ENCODE data around the gene KAZN.

Gene KAZN

DNA sequence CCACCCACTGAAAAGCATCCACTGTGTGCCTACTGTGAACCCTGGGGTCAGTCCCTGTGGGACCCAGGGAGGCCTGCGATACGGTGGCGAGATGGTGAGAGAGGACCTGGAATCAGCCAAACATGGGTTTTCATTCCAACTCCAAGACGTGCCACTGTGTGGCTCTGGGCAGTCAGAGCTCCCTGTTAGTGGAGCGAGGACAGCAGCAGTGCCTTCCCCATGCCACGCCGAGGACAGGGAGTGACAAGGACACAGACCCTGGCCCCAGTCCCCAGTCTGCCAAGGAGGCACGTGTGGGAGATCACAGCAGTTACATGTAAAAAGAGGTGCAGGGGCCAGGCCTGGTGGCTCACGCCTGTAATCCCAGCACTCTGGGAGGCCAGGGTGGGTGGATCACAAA, 504.2 kb downstream of the KAZN start:
- DNase-seq = no peak

DNA sequence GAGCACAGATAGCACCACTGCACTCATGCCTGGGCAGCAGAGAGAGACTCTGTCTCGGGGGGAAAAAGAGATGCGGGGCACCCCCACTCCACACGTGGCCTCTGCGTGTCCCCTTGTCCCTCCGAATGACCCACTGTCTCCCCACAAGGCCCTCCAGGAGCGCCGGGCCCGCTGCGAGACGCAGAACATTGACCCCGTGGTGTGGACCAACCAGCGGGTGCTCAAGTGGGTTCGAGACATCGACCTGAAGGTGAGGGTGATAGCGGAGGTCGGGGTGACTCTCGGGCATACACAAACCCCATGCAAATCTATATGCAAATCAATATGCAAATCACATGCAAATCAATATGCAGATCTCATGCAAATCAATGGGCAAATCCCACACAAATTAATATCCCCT, 504.7 kb downstream of the KAZN start:
- DNase-seq = no peak

DNA sequence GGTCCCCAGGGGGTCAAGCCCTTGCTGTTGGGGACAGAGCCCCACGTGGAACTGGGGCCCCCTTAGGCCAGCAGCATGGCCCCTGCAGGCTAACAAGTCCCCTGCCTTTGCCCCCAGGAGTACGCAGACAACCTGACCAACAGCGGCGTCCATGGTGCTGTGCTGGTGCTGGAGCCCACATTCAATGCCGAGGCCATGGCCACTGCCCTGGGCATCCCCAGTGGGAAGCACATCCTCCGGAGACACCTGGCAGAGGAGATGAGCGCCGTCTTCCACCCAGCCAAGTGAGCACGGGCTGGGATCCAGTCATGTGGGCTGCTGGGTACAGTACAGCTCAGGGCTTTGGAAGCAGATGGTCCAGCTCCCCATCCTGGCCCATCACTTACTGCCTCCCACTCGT, 505.4 kb downstream of the KAZN start:
- DNase-seq = no peak

DNA sequence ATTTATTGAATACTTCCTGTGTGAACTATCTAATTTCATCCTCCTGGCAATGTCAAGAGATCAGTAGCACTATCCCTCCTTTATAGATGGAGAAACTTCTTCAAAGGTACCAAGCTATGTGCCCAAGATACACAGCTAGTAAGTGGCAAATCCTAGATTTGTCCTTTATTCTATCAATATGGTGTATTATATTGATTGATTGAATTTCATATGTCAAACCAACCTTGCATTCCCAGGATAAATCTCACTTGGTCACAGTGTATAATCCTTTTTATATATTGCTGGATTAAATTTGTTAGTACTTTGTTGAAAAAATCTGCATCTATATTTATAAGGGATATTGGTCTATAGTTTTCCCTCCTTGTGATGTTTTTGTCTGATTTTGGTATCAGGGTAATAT, 506.3 kb downstream of the KAZN start:
- no peak for DNase-seq

DNA sequence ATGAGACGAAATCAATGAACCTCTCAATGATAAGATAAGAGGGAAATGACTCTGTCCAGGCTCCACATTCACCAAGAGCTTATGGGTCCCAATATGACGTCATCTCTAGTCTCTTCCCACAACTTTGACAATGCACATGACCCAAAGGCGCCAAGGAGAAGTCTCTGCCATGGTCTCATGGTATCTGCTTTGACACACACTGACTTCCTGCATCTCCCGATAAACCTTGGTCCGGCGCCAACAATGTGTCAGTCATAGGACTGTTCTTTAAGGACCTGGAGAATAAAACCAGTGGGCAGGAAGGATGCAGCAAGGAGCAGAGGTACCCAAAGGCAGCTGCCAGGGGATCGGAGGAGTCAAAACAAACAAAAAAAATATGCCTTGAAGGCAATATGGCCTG, 508.1 kb downstream of the KAZN start:
- no peak for DNase-seq

DNA sequence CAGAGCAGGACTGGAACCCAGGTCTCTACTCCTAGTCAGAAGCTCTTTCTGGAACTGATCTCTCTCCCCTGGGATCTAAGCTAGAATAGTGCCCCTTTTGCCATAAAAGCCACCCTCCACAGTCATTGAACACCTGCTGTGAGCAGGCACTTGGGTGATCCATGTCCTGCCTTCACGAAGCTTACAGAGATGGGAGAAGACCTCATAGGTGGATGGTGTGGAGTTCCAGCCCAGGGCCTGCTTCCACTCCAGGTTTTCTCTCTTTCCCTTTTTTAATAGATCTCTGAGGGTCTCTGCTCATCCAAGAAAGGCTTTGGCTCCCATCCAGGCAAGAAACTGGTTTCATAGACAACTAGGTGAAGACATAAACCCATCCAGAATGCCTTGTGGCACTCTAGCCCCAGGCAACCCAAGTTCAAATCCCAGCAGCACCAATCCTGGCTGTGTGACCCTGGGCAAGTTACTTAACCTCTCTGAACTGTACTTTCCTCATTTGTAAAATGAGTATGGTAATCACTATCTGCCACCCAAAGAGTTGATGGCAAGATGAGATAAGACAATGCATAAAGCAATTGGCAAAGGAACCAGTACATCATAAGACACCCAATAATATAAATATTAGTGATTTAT, 508.7 kb downstream of the KAZN start:
- no peak for DNase-seq

DNA sequence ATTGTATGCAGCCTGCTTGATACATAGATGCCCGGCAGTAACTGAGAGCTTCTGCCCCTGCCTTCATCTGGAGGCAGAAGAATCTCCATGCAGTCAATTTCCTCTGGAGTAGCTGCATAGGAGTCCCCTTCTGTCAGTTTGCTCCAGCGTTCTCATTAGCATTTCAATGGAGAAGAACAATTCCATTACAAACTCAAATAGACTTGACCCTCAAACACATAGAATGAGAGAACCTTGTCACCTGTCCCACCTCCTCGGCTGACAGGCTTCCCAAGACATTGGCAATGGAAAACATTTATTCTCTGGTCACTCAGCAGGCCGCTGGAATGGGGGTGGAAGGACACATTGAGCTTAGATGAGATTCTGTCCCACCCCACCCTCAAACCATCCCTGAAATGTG, 509.4 kb downstream of the KAZN start:
- no peak for DNase-seq

DNA sequence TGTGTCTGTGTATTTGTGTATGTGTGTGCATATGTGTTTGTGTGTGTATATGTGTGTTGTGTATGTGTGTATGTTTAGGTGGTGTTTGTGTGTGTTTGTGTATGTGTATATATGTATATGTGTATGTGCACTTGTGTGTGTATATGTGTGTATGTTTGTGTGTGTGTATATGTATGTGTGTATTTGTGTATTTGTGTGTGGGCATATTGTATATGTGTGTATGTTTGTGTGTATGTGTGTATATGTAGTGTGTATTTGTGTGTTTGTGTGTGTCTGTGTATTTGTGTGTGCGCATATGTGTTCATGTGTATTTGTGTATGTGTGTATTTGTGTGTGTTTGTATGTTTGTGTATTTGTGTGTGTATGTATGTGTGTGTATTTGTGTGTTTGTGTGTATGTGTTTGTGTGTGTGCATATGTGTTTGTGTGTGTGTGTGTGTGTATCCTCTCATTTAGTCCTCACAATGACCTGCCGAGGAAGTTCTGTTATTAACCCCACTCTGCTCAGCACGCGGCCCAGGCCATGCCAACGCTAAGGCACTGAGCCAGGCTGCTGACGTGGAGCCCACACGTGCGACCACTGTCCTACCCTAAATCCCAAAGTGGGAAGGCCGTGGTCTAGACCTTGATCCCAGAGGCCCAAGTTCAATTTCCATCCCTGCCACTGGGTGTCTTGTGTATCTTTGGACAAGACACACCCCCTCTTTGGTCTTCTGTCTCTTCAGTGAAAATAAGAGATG, 511.8 kb downstream of the KAZN start:
- DNase-seq = no peak

DNA sequence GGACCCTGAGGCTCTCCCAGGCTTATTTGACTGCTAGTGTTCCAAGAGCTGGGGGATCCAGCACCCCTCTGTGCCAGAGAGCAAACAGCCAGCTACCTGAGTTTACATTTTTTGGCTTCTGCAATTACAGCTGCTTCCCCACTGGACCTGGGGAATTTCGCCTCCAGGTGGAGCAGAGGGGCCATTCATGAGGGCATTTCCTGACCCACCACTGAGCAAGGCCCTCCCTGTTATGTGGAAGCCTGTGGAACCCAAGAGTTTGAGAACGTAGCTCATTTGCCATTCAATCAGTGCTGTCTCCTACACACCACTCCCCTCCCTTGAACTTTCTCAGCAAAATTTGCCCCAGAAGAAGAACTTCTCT, 512.4 kb downstream of the KAZN start:
- no peak for DNase-seq

DNA sequence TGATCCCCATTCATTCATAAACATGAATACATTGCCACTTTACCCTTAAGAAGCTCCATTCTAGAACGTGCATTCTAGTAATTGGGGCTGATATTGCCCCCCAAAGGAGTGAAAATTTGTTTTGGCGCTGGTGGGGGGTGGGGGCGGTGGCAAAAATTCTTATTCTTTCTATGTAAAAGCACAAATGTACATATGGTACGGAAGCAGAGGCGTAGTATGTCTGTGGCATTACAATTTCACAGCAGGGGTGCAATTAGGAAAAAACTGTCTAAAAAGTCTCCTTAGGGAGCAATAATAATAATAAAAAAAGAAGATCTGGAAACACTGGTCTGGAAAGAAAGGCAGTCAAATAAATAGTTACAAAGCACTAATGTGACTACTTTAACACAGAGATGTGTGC, 514.7 kb downstream of the KAZN start:
- DNase-seq = no peak

DNA sequence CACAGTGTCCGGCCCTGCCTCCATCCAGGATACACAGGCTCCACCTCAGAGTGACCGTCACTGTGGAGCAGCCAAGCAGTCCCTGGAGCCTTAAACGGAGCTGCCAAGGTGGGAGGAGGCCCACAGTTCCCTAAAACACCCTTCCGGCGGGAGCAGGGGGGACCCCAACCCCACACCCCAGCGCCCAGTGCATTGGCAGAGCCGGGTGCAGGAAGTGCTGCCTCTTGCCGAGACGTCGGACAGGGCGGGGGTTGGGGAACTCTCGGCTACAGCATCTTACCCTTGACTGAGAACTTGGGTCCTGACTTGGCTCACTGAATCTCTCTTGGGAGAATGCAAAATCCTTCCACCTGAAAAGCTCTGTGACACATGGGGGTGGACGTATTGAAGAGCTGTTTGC, 516.4 kb downstream of the KAZN start:
- DNase-seq = no peak

DNA sequence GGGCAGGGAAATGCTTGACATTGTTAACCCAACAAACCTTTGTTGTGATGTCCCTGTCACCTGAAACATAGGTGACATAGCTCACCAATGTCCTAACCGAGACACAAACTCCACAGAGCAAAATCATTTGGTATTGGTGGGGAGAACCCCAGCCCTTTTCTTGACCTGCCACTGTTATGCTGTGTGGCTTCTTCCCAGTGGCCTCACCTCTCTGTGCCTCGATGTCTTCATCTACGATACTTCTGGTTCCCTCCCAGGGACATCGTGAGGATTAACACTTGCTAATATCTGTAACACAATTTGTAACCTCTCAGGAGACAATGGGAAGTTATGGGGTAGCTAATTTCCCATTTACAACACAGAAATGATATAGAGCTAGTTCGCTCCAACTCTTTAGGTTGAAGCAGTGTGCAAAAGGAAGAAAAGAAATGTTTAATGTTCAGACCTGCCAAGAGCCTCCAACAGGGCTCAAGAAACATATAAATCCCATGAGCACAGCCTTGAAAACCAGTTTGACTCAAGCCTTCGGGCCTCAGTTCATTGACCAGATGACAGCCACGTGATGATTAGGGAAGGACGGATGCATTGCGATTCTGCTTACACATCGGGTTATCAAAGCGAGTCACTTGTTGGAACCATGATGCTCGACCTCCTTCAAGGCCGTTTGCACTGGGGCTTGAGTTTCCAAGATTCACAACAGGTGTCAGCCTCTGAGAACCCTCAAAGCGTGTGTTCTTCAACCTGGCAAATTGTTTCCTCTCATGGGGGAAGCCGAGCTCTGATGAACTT, 517.3 kb downstream of the KAZN start:
- no peak for DNase-seq

DNA sequence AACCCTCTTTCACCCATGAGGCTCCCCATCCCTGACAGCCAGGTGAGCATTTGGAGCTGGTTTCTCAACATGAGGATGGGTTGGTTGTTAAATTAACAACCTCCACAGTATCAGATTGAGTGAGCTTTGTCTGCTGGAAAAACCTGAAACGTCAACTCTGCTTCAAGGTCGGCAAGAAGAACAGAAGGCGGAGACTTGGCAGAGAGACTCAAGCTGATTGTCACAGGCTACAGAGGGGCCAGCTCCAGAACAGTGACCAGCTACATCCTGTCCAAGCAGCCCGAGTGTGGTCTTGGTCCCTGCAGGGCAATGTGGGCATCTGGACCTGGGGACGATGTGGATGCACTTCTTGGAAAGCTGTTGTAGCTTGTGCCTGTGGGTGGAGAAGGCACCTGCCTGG, 518.5 kb downstream of the KAZN start:
- no peak for DNase-seq

DNA sequence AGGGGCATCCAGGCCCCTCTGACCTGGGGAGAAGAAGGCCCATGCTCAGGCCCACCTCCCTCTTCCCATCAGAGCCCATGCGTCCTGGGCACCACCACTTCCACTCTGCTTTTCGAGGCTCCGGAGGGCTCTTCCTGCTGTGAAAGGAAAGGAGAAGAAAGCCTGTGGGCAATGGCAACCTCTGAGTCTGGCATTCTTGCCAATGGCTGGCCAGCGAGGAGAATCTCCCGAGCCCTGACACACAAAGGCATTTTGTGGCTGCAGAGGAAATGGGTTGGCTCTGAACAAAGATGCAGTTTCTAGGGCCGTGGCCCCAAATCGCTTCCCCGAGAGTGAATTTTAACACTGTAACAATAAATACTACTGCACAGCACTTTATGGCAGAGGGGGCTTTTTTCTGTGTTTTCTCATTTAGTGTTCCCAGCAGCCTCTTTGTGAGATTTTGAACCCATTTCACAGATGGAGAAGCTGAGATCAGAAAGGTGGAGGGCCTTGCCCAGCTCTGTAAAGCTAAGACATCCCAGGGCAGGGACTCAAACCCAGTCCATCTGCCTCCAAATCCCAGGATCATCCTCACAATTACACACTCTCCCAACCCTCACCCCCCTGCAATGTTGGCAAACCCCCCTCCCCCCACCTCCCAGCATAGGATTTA, 519.3 kb downstream of the KAZN start:
- DNase-seq = no peak

DNA sequence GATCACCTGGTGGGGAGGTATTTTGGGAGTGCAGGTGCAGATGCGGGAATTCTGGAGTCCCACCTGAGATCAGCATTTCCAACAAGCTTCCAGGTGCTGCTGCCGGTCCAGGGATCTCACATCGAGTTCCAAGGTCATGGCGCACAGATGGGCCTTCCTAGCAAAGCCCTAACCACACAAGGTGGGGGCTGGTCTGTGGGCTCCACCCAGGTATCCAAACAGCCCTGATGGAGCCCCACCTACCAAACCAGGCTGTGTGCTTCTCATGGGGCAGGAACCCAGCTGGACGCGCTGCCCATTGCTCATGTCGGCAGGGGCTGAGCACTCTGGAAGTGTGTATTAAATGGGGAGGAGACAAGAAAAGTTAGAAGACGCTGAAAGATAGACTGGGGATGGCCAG, 520.1 kb downstream of the KAZN start:
- no peak for DNase-seq

DNA sequence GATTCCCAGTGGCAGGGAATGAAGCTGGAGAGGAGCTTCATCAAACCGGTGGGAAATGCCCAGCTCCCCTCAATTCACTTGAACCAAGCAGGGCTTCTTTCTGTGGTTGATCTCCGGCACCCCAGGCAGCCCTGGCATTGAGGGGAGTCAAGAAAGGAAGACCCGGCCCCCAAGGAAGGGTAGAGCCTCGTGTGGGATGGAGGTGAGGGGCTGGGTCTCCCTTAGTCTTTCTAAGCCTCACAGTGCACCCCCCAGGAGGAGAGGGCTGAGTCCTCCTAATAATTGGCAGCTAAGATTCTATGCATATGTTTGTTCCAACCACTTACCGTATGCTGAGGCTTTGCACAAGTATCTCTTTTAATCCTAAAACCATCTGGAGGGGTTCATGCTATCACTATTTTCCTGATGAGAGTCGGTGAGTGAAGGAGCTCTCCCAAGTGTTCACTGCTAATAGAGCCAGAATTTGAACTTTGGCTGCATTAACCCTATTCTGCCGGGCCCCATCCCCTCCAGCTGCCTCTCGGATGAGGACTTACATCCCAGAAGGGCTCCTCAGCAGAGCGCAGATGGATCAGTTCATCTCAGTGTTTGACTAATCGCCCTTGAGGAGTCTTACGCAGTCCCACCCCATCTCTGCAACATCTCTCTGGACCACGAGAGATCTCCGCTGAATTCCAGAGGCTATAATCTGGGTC, 521.9 kb downstream of the KAZN start:
- no peak for DNase-seq

DNA sequence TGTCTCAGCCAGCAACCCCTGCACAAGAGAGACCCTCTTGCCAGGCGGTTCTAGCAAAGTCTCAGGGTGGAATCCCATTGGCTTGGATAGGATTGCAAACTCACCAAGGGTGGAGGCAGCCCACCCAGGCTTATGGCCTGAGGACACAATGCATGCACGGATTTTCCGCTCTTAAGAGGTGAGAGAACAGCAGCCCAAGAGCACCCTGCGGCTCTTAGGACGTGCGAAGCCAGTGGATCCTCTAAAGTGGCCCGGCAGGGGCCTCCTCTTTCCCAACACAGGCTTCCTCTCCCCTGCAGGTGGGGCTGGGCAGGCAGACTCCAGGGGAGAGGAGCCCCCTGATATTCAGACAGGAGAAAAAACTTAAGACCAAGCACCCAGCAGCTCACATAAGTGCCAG, 523.8 kb downstream of the KAZN start:
- no peak for DNase-seq

DNA sequence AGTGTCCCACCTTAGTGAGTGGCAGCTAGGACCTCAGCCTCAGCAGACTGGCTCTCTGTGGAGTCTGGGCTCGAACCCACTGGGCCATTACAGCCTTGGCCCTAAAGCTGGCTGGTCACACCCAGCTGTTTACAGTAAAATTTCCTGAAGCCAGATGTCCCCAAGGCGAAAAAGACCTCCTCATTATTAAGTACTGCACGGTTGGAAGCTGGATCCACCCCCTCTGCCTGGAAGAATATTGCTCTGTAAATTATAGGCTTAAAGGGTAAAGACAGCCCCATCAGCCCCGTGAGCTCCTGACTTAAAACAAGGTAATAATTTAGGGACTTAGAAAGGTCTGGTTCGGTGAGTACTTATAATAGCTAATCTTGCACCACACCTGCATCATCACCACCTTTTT, 524.8 kb downstream of the KAZN start:
- DNase-seq = no peak

DNA sequence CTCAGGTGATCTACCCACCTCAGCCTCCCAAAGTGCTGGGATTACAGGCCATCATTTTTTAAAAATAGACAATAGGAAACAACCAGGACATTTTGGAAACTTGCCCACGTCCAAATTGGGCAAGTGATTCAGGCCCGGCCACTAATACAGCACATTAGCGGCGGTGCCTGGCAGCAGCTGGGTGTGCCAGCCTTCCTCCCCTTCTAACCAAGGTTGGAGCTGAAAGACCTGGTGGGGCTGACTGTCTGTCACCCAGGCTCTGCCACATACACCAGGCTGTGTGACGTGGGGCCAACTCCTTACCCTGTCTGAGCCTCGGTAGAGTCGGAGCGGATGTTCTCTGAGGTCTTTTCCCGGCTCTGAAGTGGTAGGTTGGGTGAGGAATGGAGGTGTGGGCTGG, 525.4 kb downstream of the KAZN start:
- no peak for DNase-seq

DNA sequence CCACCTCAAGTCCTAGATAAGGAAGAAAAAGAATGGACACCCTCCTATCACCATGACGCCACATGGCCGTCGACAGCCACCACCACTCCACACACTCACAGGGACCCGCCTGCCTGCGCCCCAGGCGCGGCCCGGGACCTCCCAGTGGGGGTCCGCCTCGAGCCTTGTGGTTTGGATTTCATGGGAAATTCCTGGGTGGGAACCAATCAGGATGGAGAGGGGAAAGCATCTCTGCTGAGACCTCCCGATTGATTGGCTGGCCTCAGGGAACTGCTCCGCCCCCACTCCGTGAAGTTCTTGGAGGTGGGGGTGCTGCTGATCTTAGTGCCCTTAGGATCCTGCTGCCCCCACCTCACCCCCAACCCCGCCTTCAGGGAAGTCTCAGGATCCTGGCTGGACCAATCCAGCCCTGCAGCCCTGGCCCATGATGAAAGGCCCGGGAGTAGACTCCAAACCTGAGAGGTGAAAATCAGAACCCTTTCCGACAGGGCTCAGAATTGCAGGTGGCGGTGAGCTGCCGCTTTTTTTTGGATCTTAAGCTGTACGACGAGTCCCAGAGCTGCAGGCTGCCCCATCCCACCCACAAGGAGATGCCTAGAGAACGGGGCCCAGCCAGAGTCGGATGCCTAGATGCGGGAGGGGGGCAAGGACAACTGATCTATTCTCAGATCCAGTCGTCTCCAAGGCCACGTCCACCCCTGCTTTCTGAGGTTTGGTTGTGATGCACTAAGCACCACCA, 526.0 kb downstream of the KAZN start:
- no peak for DNase-seq

DNA sequence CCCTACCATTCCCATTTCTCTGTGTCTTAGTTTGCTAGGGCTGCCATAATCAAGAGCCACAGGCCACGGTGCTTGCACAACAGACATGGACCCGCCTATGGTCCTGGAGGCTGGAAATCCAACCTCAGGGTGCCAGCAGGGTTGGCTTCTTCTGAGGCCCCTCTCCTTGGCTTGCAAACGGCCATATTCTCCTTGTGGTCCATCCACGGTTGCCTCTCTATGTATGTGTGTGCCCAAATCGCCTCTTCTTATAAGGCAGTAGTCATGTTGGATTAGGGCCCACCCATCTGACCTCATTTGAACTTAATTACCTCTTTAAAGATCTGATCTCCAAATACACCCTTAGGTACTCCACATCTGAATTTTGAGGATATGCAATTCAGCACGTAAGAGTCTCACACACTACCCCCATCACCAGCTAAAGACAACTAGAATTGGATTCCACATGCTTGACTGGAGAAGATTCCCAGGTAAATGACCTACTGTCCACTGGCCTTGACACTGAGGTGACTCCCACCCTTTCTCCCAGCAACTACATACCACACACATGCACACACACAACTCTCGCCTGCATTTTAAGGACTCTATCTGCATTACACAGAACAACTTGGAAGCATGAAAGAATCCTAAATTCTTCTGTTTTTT, 526.7 kb downstream of the KAZN start:
- no peak for DNase-seq

DNA sequence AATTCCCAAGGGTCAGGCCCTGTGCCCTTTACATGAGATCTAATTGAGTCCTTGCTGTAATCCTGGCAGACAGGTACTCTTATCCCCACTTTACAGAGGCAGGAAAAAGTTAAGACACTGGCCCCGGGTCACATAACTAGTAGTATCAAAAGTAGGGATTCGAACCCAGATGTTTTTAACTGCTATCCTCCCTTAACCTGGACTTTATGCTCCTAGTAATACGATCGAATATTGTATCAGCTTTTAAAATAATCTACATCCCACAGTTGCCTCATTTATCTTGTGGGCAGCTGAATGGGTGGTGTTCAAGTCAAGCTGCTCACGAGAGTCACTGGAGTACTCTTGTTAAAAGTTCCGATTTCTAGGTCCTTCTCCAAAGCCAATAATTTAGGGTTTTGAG, 529.6 kb downstream of the KAZN start:
- DNase-seq = no peak

Data from activated CD4-positive, alpha-beta T cell treated with anti-CD3 and anti-CD28 coated beads, Interleukin-10, Interleukin-2, amounts not matched to agents 100 ng/mL and 50 ng/mL, durations not matched to agents 16 hours and 8 hours (primary cell).